ENCODE data around the gene SPINT1. TPM values are rescaled to one million over a fixed set of nuclear protein-coding genes. Genes with fewer than 3 reads are reported as not detected.

SPINT1 gene
- total RNA-seq, 1 donor from 2014 or later, result 8.7 TPM

- CTCF ChIA-PET, result no interaction called here
- Mint-ChIP-seq H3K27ac (no peak overlapping the region), H3K9me3 (no peaks in the 10 kb centered on the region), H3K27me3 (no peaks in the 10 kb centered on the region), H3K4me1 (peaks cover 31% of the 10 kb centered on the region), H3K4me3 (no peak overlapping the region), H3K36me3 (ENCODE audit: low read depth) (peaks cover 36% of the 10 kb centered on the region)
- ATAC-seq (ENCODE audit: low read depth), result no peak
- DNase-seq, result no peak
- TF ChIP-seq, protein P1, sequence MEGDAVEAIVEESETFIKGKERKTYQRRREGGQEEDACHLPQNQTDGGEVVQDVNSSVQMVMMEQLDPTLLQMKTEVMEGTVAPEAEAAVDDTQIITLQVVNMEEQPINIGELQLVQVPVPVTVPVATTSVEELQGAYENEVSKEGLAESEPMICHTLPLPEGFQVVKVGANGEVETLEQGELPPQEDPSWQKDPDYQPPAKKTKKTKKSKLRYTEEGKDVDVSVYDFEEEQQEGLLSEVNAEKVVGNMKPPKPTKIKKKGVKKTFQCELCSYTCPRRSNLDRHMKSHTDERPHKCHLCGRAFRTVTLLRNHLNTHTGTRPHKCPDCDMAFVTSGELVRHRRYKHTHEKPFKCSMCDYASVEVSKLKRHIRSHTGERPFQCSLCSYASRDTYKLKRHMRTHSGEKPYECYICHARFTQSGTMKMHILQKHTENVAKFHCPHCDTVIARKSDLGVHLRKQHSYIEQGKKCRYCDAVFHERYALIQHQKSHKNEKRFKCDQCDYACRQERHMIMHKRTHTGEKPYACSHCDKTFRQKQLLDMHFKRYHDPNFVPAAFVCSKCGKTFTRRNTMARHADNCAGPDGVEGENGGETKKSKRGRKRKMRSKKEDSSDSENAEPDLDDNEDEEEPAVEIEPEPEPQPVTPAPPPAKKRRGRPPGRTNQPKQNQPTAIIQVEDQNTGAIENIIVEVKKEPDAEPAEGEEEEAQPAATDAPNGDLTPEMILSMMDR (IDR thresholded peaks at IDR 0.05), result no peak
- POLR2A ChIA-PET, result interaction anchor here (0.6 kb wide), 1 partner anchor 711 kb away, joined by 3 read pairs; no protein-coding TSS in a partner anchor
- intact Hi-C loops (cut with micrococcal nuclease), result no loop called here
These were observed 40.2 kb upstream of the SPINT1 start for GRCh38 chr15:40803688-40804087.

- Mint-ChIP-seq H3K9me3 (no peaks in the 10 kb centered on the region), H3K27ac (peak overlapping the region; percentile 100), H3K36me3 (ENCODE audit: low read depth) (peaks cover 34% of the 10 kb centered on the region), H3K4me1 (peaks cover 28% of the 10 kb centered on the region), H3K4me3 (peak overlapping the region; percentile 99), H3K27me3 (no peaks in the 10 kb centered on the region)
- ChIA-PET POLR2A (interaction anchor here (0.6 to 2.1 kb wide), 11 partner anchors 15 to 237 kb away, joined by 3 to 17 read pairs (median 3); partner anchors contain the start of genes C15orf62, CHAC1, RAD51 and RPUSD2), CTCF (interaction anchor here (1.5 to 2.0 kb wide), 3 partner anchors 9 to 88 kb away, joined by 3 to 7 read pairs (median 5); partner anchors contain the start of gene VPS18)
- ATAC-seq (ENCODE audit: low read depth) (no peak), DNase-seq (no peak)
- TF ChIP-seq, protein P1 (IDR thresholded peaks at IDR 0.05), result no peak
- intact Hi-C loops (cut with micrococcal nuclease), result loop anchor here (1.0 to 2.0 kb wide), 11 partner anchors 37 to 646 kb away; partner anchors contain the start of genes BAHD1, BUB1B, C15orf62 and CCDC32
These were observed 37.2 kb upstream of the SPINT1 start for GRCh38 chr15:40806672-40807027.

GRCh38 chr15:40807028-40807887, 36.6 kb upstream of the SPINT1 start, which contains the start of the genes DNAJC17 and ZFYVE19:
DNAJC17 (minus strand) TSS chr15:40807473; CDS start chr15:40807446, 27 bp downstream.
ZFYVE19 (plus strand) TSS chr15:40807089; CDS start chr15:40807590, 501 bp downstream.
- Mint-ChIP-seq H3K36me3 (ENCODE audit: low read depth) (peaks cover 34% of the 10 kb centered on the region), H3K27ac (peak within 1 kb of the TSS; percentile 100), H3K4me1 (peaks cover 24% of the 10 kb centered on the region), H3K4me3 (peak within 1 kb of the TSS; percentile 99), H3K27me3 (no peaks in the 10 kb centered on the region), H3K9me3 (no peaks in the 10 kb centered on the region)
- ChIA-PET POLR2A (interaction anchor here (0.8 to 2.1 kb wide), 10 partner anchors 25 to 238 kb away, joined by 3 to 17 read pairs (median 3); partner anchors contain the start of genes C15orf62, CHAC1, RAD51 and RPUSD2), CTCF (interaction anchor here (1.5 to 2.0 kb wide), 3 partner anchors 8 to 87 kb away, joined by 3 to 7 read pairs (median 5); partner anchors contain the start of gene VPS18)
- TF ChIP-seq, protein P1 (IDR thresholded peaks at IDR 0.05), result no peak
- peak; percentile 87 for DNase-seq
- intact Hi-C loops (cut with micrococcal nuclease), result loop anchor here (1.0 to 2.0 kb wide), 11 partner anchors 37 to 646 kb away; partner anchors contain the start of genes BAHD1, BUB1B, C15orf62 and CCDC32
- ATAC-seq (ENCODE audit: low read depth), result peak; percentile 96

DNA sequence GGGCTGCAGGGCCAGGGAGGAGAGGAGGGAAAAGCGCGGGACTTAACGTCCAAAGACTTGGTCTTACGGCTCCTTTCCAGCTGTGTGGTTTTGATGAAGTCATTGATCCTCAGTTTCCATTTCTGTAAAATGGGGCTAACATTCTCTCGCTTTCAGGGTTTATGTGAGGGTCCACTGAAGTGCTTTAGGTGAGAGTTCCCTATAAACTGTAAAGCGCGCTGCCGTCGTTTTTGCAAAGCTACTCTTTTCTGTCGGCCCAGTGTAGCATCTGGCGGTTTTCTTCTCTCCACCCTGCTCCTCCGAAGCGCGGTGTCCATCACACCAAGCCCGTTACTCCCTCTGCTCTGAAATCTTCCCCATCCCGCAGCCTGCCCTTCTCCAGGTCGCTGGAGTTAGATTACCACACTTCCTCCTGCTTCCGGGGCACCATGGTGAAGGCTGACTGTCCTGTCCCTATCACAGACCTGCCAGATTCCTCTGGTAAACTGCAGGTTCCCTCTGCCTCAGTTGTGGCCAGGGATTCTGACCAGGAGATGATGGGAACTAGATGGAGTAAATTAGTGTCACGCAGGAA, 35.9 kb upstream of the SPINT1 start:
- ChIA-PET POLR2A (interaction anchor here (0.8 to 2.1 kb wide), 6 partner anchors 38 to 239 kb away, joined by 3 to 17 read pairs (median 6); partner anchors contain the start of genes C15orf62, CHAC1, RAD51 and RPUSD2), CTCF (interaction anchor here (1.5 to 1.6 kb wide), 2 partner anchors 8 to 86 kb away, joined by 3 to 5 read pairs; partner anchors contain the start of gene VPS18)
- peak overlapping the region; percentile 99 for H3K4me3 Mint-ChIP-seq
- no peaks in the 10 kb centered on the region for H3K27me3 Mint-ChIP-seq
- DNase-seq (no peak), ATAC-seq (ENCODE audit: low read depth) (no peak)
- TF ChIP-seq, protein P1 (IDR thresholded peaks at IDR 0.05), result no peak
- peaks cover 35% of the 10 kb centered on the region for H3K36me3 Mint-ChIP-seq (ENCODE audit: low read depth)
- H3K9me3 Mint-ChIP-seq, result no peaks in the 10 kb centered on the region
- peak overlapping the region; percentile 100 for H3K27ac Mint-ChIP-seq
- intact Hi-C loops (cut with micrococcal nuclease), result loop anchor here (1.0 to 2.0 kb wide), 11 partner anchors 36 to 647 kb away; partner anchors contain the start of genes BAHD1, BUB1B, C15orf62 and CCDC32
- H3K4me1 Mint-ChIP-seq, result peaks cover 21% of the 10 kb centered on the region

Data from activated B cell treated with CpG ODN at 0.5 μM for 24 hours (primary cell).